Measurements from ENCODE around the gene EVI5L. TPM values are rescaled to one million over a fixed set of nuclear protein-coding genes. Genes with fewer than 3 reads are reported as not detected.
A peak's percentile ranks its signal among the peaks of the same experiment; 100 is the strongest.
"Not testable (repeated sequence)": the region's sequence is repeated elsewhere in the genome, so short reads cannot be mapped to it uniquely, and the experiment has no call there.

EVI5L gene
- total and polyA plus RNA-seq, 7 experiments from 2014 or later, result 2.5 to 12.2 (median 8.3) TPM

GRCh38 chr19:7856109-7856591 is 26.1 kb downstream of the EVI5L start:
- Histone ChIP-seq H3K4me3 (ENCODE audit: low read length) (no peak overlapping the region), H3K27me3 (ENCODE audit: control insufficient read depth in 2 of 2, insufficient read depth in 2 of 2, low read length in 2 of 2) (no peaks in the 10 kb centered on the region), H3K9me3 (ENCODE audit: control insufficient read depth in 2 of 3, low read length in 3 of 3) (no peaks in the 10 kb centered on the region), H3K27ac (ENCODE audit: low read depth, low read length) (no peak overlapping the region), H3K36me3 (ENCODE audit: control insufficient read depth in 2 of 3, insufficient read depth in 3 of 3, low read length in 3 of 3) (no peaks in the 10 kb centered on the region), H3K4me1 (ENCODE audit: control insufficient read depth in 2 of 2, insufficient read depth in 2 of 2, low read length in 2 of 2) (peaks cover 3 to 12% of the 10 kb centered on the region in 2 donors)
- no peak overlapping the region for H3K4me3 Mint-ChIP-seq
- H3K36me3 Mint-ChIP-seq, result no peaks in the 10 kb centered on the region
- H3K27ac Mint-ChIP-seq, result no peak overlapping the region
- POLR2A ChIA-PET, result no interaction called here
- peaks cover 0 to 10% (median 7%) of the 10 kb centered on the region in 7 donors for H3K4me1 Mint-ChIP-seq
- peaks cover 0 to 8% (median 0%) of the 10 kb centered on the region in 5 donors for H3K27me3 Mint-ChIP-seq
- CTCF ChIA-PET, result no interaction called here
- H3K9me3 Mint-ChIP-seq, result peaks cover 0 to 1% (median 0%) of the 10 kb centered on the region in 11 donors
- ATAC-seq (no peak), DNase-seq (no peak)
- intact Hi-C loops (cut with micrococcal nuclease), result no loop called here

DNA sequence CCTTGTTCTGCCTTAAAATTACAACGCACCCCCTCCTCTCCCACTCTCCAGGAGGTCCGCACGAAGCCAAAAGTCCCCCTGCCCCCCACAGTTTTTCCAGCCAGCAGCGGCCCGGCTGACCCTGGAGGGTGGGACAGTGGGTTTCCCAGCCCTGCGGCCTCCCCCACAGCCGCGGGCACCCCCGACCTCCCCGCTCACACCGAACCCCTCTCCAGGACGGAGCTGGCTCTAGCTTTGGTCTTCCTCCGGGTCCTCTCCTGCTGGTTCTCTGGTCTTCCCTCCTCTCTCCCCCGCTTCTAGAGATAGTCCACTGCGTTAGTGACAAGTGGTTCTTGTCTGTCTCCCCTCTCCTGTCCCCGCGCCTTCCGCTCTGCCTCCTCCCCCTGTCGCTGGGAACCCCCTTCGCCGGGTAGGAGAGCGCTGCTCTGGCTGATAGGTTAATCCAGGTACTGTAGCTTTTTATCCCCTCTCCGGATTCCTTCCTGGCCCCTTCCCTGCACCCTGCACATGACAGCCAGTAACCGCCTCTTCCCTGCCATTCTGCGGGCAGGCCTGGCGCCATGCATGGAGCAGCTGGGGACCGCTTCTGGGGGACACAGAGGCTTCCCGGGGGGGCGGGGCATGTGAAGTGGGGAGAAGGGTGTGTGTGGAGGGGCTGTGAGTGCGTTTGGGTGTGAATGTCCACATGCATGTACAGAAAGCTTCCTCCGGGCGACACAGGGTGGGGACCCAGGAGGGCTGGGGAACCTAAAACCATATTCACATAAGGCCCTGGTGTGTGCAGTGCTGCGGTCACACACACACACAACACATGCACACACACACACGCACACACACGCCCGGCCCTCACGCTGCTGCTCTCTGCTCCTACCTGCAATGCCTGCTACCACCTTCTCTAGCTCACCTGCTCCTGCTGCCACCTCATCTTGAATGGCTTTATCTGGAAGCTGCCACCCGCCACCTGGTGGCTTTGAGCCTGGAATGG is 27.0 kb downstream of the EVI5L start:
- H3K36me3 ChIP-seq (ENCODE audit: control insufficient read depth in 2 of 3, insufficient read depth in 3 of 3, low read length in 3 of 3), result no peaks in the 10 kb centered on the region
- H3K27ac Mint-ChIP-seq, result no peak overlapping the region
- peaks cover 0 to 13% (median 0%) of the 10 kb centered on the region in 5 donors for H3K27me3 Mint-ChIP-seq
- DNase-seq (no peak), ATAC-seq (no peak)
- H3K4me1 ChIP-seq (ENCODE audit: control insufficient read depth in 2 of 2, insufficient read depth in 2 of 2, low read length in 2 of 2), result peaks cover 3 to 20% of the 10 kb centered on the region in 2 donors
- H3K27ac ChIP-seq (ENCODE audit: low read depth, low read length), result no peak overlapping the region
- H3K4me3 ChIP-seq (ENCODE audit: low read length), result no peak overlapping the region
- ChIA-PET POLR2A (interaction anchor here (2.5 kb wide), 1 partner anchor 12 kb away, joined by 7 read pairs; no protein-coding TSS in a partner anchor), CTCF (no interaction called here)
- peaks cover 0 to 1% (median 0%) of the 10 kb centered on the region in 11 donors for H3K9me3 Mint-ChIP-seq
- H3K4me3 Mint-ChIP-seq, result peak overlapping the region in 1 of 10 donors; percentile 46
- intact Hi-C loops (cut with micrococcal nuclease), result no loop called here
- H3K9me3 ChIP-seq (ENCODE audit: control insufficient read depth in 2 of 3, low read length in 3 of 3), result no peaks in the 10 kb centered on the region
- no peaks in the 10 kb centered on the region for H3K36me3 Mint-ChIP-seq
- H3K27me3 ChIP-seq (ENCODE audit: control insufficient read depth in 2 of 2, insufficient read depth in 2 of 2, low read length in 2 of 2), result no peaks in the 10 kb centered on the region
- H3K4me1 Mint-ChIP-seq, result peaks cover 0 to 13% (median 8%) of the 10 kb centered on the region in 7 donors

DNA sequence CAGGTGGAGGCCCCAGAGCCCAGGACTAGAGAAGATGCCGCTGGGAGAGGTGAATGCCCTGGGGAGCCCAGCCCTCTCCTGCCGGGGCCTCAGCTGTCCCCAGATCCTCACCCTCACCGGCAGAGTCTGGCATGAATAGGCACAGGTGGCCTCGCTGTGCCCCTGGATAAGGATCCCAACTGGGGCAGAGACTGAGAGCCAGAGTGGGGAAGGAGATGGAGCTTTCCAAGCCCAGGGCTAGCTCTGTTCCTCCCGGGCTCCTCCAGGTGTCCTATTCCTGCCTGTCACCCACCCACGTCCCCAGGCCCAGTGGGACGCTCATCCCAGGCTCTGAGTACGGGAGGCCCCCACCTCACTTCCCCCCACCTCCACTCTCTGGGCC is 27.7 kb downstream of the EVI5L start:
- Histone ChIP-seq H3K27me3 (ENCODE audit: control insufficient read depth in 2 of 2, insufficient read depth in 2 of 2, low read length in 2 of 2) (no peaks in the 10 kb centered on the region), H3K27ac (ENCODE audit: low read depth, low read length) (no peak overlapping the region), H3K4me1 (ENCODE audit: control insufficient read depth in 2 of 2, insufficient read depth in 2 of 2, low read length in 2 of 2) (peaks cover 3 to 23% of the 10 kb centered on the region in 2 donors), H3K9me3 (ENCODE audit: control insufficient read depth in 2 of 3, low read length in 3 of 3) (no peaks in the 10 kb centered on the region), H3K4me3 (ENCODE audit: low read length) (no peak overlapping the region), H3K36me3 (ENCODE audit: control insufficient read depth in 2 of 3, insufficient read depth in 3 of 3, low read length in 3 of 3) (no peaks in the 10 kb centered on the region)
- peaks cover 0 to 16% (median 8%) of the 10 kb centered on the region in 7 donors for H3K4me1 Mint-ChIP-seq
- ChIA-PET POLR2A (interaction anchor here (2.5 kb wide), 1 partner anchor 12 kb away, joined by 7 read pairs; no protein-coding TSS in a partner anchor), CTCF (interaction anchor here (0.7 kb wide), 1 partner anchor 46 kb away, joined by 3 read pairs; the partner anchor contains the start of gene MAP2K7)
- ATAC-seq (no peak), DNase-seq (no peak)
- no peaks in the 10 kb centered on the region for H3K36me3 Mint-ChIP-seq
- H3K4me3 Mint-ChIP-seq, result no peak overlapping the region
- no peak overlapping the region for H3K27ac Mint-ChIP-seq
- H3K9me3 Mint-ChIP-seq, result peaks cover 0 to 1% (median 0%) of the 10 kb centered on the region in 11 donors
- intact Hi-C loops (cut with micrococcal nuclease), result no loop called here
- peaks cover 0 to 15% (median 0%) of the 10 kb centered on the region in 5 donors for H3K27me3 Mint-ChIP-seq

GRCh38 chr19:7858109-7858770 is 28.2 kb downstream of the EVI5L start:
- peaks cover 0 to 15% (median 0%) of the 10 kb centered on the region in 5 donors for H3K27me3 Mint-ChIP-seq
- H3K9me3 Mint-ChIP-seq, result peaks cover 0 to 1% (median 0%) of the 10 kb centered on the region in 11 donors
- no peak for DNase-seq
- Histone ChIP-seq H3K9me3 (ENCODE audit: control insufficient read depth in 2 of 3, low read length in 3 of 3) (no peaks in the 10 kb centered on the region), H3K4me3 (ENCODE audit: low read length) (no peak overlapping the region), H3K4me1 (ENCODE audit: control insufficient read depth in 2 of 2, insufficient read depth in 2 of 2, low read length in 2 of 2) (peaks cover 3 to 18% of the 10 kb centered on the region in 2 donors), H3K27me3 (ENCODE audit: control insufficient read depth in 2 of 2, insufficient read depth in 2 of 2, low read length in 2 of 2) (no peaks in the 10 kb centered on the region), H3K36me3 (ENCODE audit: control insufficient read depth in 2 of 3, insufficient read depth in 3 of 3, low read length in 3 of 3) (no peaks in the 10 kb centered on the region), H3K27ac (ENCODE audit: low read depth, low read length) (no peak overlapping the region)
- no peak for ATAC-seq
- H3K27ac Mint-ChIP-seq, result no peak overlapping the region
- ChIA-PET CTCF (interaction anchor here (0.7 kb wide), 1 partner anchor 45 kb away, joined by 3 read pairs; the partner anchor contains the start of gene MAP2K7), POLR2A (interaction anchor here (2.5 kb wide), 1 partner anchor 11 kb away, joined by 7 read pairs; no protein-coding TSS in a partner anchor)
- no peaks in the 10 kb centered on the region for H3K36me3 Mint-ChIP-seq
- H3K4me1 Mint-ChIP-seq, result peaks cover 0 to 12% (median 3%) of the 10 kb centered on the region in 7 donors
- intact Hi-C loops (cut with micrococcal nuclease), result no loop called here
- H3K4me3 Mint-ChIP-seq, result peak overlapping the region in 1 of 10 donors; percentile 16

GRCh38 chr19:7859087-7859486 is 29.1 kb downstream of the EVI5L start:
- ATAC-seq; DNase-seq; H3K9me3 ChIP-seq (ENCODE audit: control insufficient read depth in 2 of 3, low read length in 3 of 3); H3K4me3 Mint-ChIP-seq; H3K27me3 ChIP-seq (ENCODE audit: control insufficient read depth in 2 of 2, insufficient read depth in 2 of 2, low read length in 2 of 2); H3K36me3 Mint-ChIP-seq; H3K4me3 ChIP-seq (ENCODE audit: low read length); H3K27ac ChIP-seq (ENCODE audit: low read depth, low read length); H3K27ac Mint-ChIP-seq; intact Hi-C loops (cut with micrococcal nuclease); H3K9me3 Mint-ChIP-seq; H3K36me3 ChIP-seq (ENCODE audit: control insufficient read depth in 2 of 3, insufficient read depth in 3 of 3, low read length in 3 of 3): not testable (repeated sequence)
- ChIA-PET CTCF (interaction anchor here (0.5 kb wide), 1 partner anchor 165 kb away, joined by 3 read pairs; no protein-coding TSS in a partner anchor), POLR2A (interaction anchor here (0.6 to 2.5 kb wide), 2 partner anchors 10 to 218 kb away, joined by 3 to 7 read pairs; no protein-coding TSS in a partner anchor)
- Mint-ChIP-seq H3K27me3 (peaks cover 0 to 22% (median 0%) of the 10 kb centered on the region in 5 donors), H3K4me1 (peaks cover 0 to 11% (median 0%) of the 10 kb centered on the region in 7 donors)
- peaks cover 0 to 16% of the 10 kb centered on the region in 2 donors for H3K4me1 ChIP-seq (ENCODE audit: control insufficient read depth in 2 of 2, insufficient read depth in 2 of 2, low read length in 2 of 2)

Data from naive thymus-derived CD4-positive, alpha-beta T cell (primary cell).